Measurements from ENCODE around the gene PCSK5.

DNA sequence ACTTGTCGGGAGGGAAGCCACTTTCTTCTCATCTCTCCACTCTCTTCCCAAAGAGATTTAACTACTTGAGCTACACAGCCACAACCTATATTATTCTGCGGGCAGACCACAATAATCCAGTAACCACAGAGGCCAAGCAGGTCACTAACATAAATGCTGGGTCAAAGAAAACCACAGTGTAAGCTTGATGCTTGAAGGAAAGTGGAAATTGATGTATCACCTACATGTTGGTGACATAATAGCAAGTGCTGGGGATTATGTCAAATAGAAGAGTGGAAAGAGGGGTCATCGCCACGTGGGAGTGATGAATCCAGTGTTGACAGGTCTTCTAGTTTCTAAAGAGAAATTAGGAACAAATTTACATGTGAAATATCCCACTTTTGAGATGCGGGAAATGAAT, 462.8 kb downstream of the PCSK5 start:
- no peak for TF ChIP-seq POLR2AphosphoS5 (IDR thresholded peaks at IDR 0.05)
- TF ChIP-seq, protein P1, sequence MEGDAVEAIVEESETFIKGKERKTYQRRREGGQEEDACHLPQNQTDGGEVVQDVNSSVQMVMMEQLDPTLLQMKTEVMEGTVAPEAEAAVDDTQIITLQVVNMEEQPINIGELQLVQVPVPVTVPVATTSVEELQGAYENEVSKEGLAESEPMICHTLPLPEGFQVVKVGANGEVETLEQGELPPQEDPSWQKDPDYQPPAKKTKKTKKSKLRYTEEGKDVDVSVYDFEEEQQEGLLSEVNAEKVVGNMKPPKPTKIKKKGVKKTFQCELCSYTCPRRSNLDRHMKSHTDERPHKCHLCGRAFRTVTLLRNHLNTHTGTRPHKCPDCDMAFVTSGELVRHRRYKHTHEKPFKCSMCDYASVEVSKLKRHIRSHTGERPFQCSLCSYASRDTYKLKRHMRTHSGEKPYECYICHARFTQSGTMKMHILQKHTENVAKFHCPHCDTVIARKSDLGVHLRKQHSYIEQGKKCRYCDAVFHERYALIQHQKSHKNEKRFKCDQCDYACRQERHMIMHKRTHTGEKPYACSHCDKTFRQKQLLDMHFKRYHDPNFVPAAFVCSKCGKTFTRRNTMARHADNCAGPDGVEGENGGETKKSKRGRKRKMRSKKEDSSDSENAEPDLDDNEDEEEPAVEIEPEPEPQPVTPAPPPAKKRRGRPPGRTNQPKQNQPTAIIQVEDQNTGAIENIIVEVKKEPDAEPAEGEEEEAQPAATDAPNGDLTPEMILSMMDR (IDR thresholded peaks at IDR 0.05), result no peak
- no peak for TF ChIP-seq POLR2A (IDR thresholded peaks at IDR 0.05)

Measured in prostate gland (tissue), 2 donors.